ENCODE measurements around the gene SOHLH1. TPM values are rescaled to one million over a fixed set of nuclear protein-coding genes. Genes with fewer than 3 reads are reported as not detected.
A peak's percentile ranks its signal among the peaks of the same experiment; 100 is the strongest.

SOHLH1 gene
- total and polyA plus RNA-seq, 2 experiments from 2014 or later, result not detected

- peak overlapping the region; percentile 94 for H3K4me2 ChIP-seq
- no peaks in the 10 kb centered on the region for H3K9me2 ChIP-seq (replicated peaks; ENCODE audit: insufficient read depth)
- no peaks in the 10 kb centered on the region for H4K20me1 ChIP-seq (ENCODE audit: insufficient read depth, poor library complexity, severe bottlenecking)
- no peaks in the 10 kb centered on the region for H3K79me2 ChIP-seq
- DNase-seq (ENCODE audit: low spot score), result peak; percentile 28
- H2AFZ ChIP-seq, result peak overlapping the region; percentile 15
- 49% methylated on average over 22 of the region's 40 CpGs for WGBS (ENCODE audit: low lambda C conversion rate, missing lambda C conversion rate)
- no peak overlapping the region for H3K4me3 ChIP-seq
- peaks cover 7% of the 10 kb centered on the region for H3K27me3 ChIP-seq
- H3K4me1 ChIP-seq (ENCODE audit: insufficient read depth), result peaks cover 7% of the 10 kb centered on the region
- no peak overlapping the region for H3K27ac ChIP-seq
- no peaks in the 10 kb centered on the region for H3K9me3 ChIP-seq (ENCODE audit: low read depth)
- TF ChIP-seq EZH2phosphoT487 (IDR thresholded peaks at IDR 0.05; ENCODE audit: low read depth, severe bottlenecking, unreplicated experiment), result no peak
- TF ChIP-seq EZH2 (IDR thresholded peaks at IDR 0.05; ENCODE audit: borderline replicate concordance), result no peak
- TF ChIP-seq CTCF (IDR thresholded peaks at IDR 0.05; ENCODE audit: poor library complexity), result no peak
- H3K36me3 ChIP-seq (replicated peaks; ENCODE audit: insufficient read depth, low read depth), result no peaks in the 10 kb centered on the region
Observed at GRCh38 chr9:135701067-135701958, 2.0 kb upstream of the SOHLH1 start.

- DNase-seq (ENCODE audit: low spot score), result no peak
- Histone ChIP-seq H3K9me3 (ENCODE audit: low read depth) (no peaks in the 10 kb centered on the region), H2AFZ (no peak overlapping the region), H3K9me2 (replicated peaks; ENCODE audit: insufficient read depth) (no peaks in the 10 kb centered on the region), H3K4me2 (no peak overlapping the region), H3K79me2 (no peaks in the 10 kb centered on the region), H4K20me1 (ENCODE audit: insufficient read depth, poor library complexity, severe bottlenecking) (no peaks in the 10 kb centered on the region), H3K36me3 (replicated peaks; ENCODE audit: insufficient read depth, low read depth) (no peaks in the 10 kb centered on the region), H3K4me1 (ENCODE audit: insufficient read depth) (peaks cover 7% of the 10 kb centered on the region), H3K27me3 (peaks cover 7% of the 10 kb centered on the region), H3K4me3 (no peak overlapping the region), H3K27ac (no peak overlapping the region)
- 79% methylated on average over 15 of the region's 15 CpGs for WGBS (ENCODE audit: low lambda C conversion rate, missing lambda C conversion rate)
- TF ChIP-seq EZH2phosphoT487 (IDR thresholded peaks at IDR 0.05; ENCODE audit: low read depth, severe bottlenecking, unreplicated experiment) (no peak), CTCF (IDR thresholded peaks at IDR 0.05; ENCODE audit: poor library complexity) (no peak), EZH2 (IDR thresholded peaks at IDR 0.05; ENCODE audit: borderline replicate concordance) (no peak)
Observed at GRCh38 chr9:135700525-135700924, 1.2 kb upstream of the SOHLH1 start.

- H2AFZ ChIP-seq, result no peak overlapping the region
- peaks cover 6% of the 10 kb centered on the region for H3K27me3 ChIP-seq
- no peaks in the 10 kb centered on the region for H3K9me2 ChIP-seq (replicated peaks; ENCODE audit: insufficient read depth)
- no peak overlapping the region for H3K27ac ChIP-seq
- TF ChIP-seq EZH2 (IDR thresholded peaks at IDR 0.05; ENCODE audit: borderline replicate concordance), result no peak
- TF ChIP-seq CTCF (IDR thresholded peaks at IDR 0.05; ENCODE audit: poor library complexity), result no peak
- TF ChIP-seq EZH2phosphoT487 (IDR thresholded peaks at IDR 0.05; ENCODE audit: low read depth, severe bottlenecking, unreplicated experiment), result no peak
- H3K4me2 ChIP-seq, result no peak overlapping the region
- H3K36me3 ChIP-seq (replicated peaks; ENCODE audit: insufficient read depth, low read depth), result no peaks in the 10 kb centered on the region
- peaks cover 7% of the 10 kb centered on the region for H3K4me1 ChIP-seq (ENCODE audit: insufficient read depth)
- no peaks in the 10 kb centered on the region for H3K79me2 ChIP-seq
- H3K4me3 ChIP-seq, result no peak overlapping the region
- H3K9me3 ChIP-seq (ENCODE audit: low read depth), result no peaks in the 10 kb centered on the region
- no peaks in the 10 kb centered on the region for H4K20me1 ChIP-seq (ENCODE audit: insufficient read depth, poor library complexity, severe bottlenecking)
- no peak for DNase-seq (ENCODE audit: low spot score)
- WGBS (ENCODE audit: low lambda C conversion rate, missing lambda C conversion rate), result 77% methylated on average over 19 of the region's 19 CpGs
Observed at GRCh38 chr9:135698767-135699166, 514 bp downstream of the SOHLH1 start.

Measured in hepatocyte (in vitro differentiated cells).